ENCODE measurements around the gene TAS2R16.
"Not testable (repeated sequence)": the region's sequence is repeated elsewhere in the genome, so short reads cannot be mapped to it uniquely, and the experiment has no call there.

TAS2R16 gene

GRCh38 chr7:122972056-122972455 lies 23.4 kb downstream of the TAS2R16 start:
- DNase-seq (ENCODE audit: low read depth) = no peak

GRCh38 chr7:122970740-122971725 lies 24.5 kb downstream of the TAS2R16 start:
- no peak for DNase-seq (ENCODE audit: low read depth)

GRCh38 chr7:122968389-122968788 lies 27.1 kb downstream of the TAS2R16 start:
- no peak for DNase-seq (ENCODE audit: low read depth)

- no peak for DNase-seq (ENCODE audit: low read depth)
Observed at GRCh38 chr7:122965306-122965705, 30.2 kb downstream of the TAS2R16 start.

- not testable (repeated sequence) for DNase-seq (ENCODE audit: low read depth)
Observed at GRCh38 chr7:122953678-122954077, 41.8 kb downstream of the TAS2R16 start.

- no peak for DNase-seq (ENCODE audit: low read depth)
Observed at GRCh38 chr7:122951006-122951405, 44.5 kb downstream of the TAS2R16 start.

GRCh38 chr7:122949186-122949585 lies 46.3 kb downstream of the TAS2R16 start:
- no peak for DNase-seq (ENCODE audit: low read depth)

Measured in CMK (cell line).